Endothelial cell of umbilical vein (primary cell): ENCODE results near the gene HP1BP3. TPM values are rescaled to one million over a fixed set of nuclear protein-coding genes. Genes with fewer than 3 reads are reported as not detected.
A peak's percentile ranks its signal among the peaks of the same experiment; 100 is the strongest.

Experiments
- BruUV-seq: library from RNA; stranded (reverse); fragments of 400-500 nt; replicated peaks from 2 replicates; lab custom pipeline; 2021; lab: Mats Ljungman, UMichigan
- CTCF ChIA-PET: fragments of 300-600, 350-600 bp; sonication (Branson Sonifier 250); formaldehyde crosslinking; loops from one replicate; lab custom pipeline; 2021; ENCODE audit warnings: antibody characterized with exemption, inconsistent platforms; lab: Charles Lee
- POLR2A ChIA-PET: fragments of 300-600, 350-600 bp; sonication (Branson Sonifier 250); formaldehyde crosslinking; loops from one replicate; lab custom pipeline; 2021; ENCODE audit warnings: antibody characterized with exemption, inconsistent platforms; lab: Charles Lee
- DNase-seq: peaks from one replicate; pipeline ENCODE4 v3.0.0-alpha.2; 2011; ENCODE audit warnings: low read depth, low spot score
- FAIRE-seq: peaks from 2 replicates; lab custom pipeline; 2011; peaks lifted over from hg19 to GRCh38; lab: Jason Lieb, UNC
- H2AFZ ChIP-seq: 2 replicates; pipeline ENCODE4 v1.6.0; 2012; ENCODE audit warnings: low read depth, low read length, control low read depth, inconsistent platforms
- H3K27ac ChIP-seq: 2 replicates; pipeline ENCODE4 v1.5.1; 2011; ENCODE audit warnings: low read depth, mild to moderate bottlenecking, control low read depth, low read length, moderate library complexity; ENCODE audit not compliant: insufficient read depth
- H3K27me3 ChIP-seq, 2 experiments: 2 replicates each; pipeline versions ENCODE4 v1.6.0 to v1.6.1; 2011; ENCODE audit warnings: low read length in 2 of 2, mixed read lengths in 1 of 2; ENCODE audit not compliant: control insufficient read depth in 2 of 2, insufficient read depth in 2 of 2
- H3K36me3 ChIP-seq, 2 experiments: 2 replicates in 1 of 2; 3 replicates in 1 of 2; pipeline ENCODE4 v1.5.1; 2011; ENCODE audit warnings: low read length in 2 of 2, mild to moderate bottlenecking in 1 of 2, moderate library complexity in 1 of 2; ENCODE audit not compliant: control insufficient read depth in 2 of 2, insufficient read depth in 2 of 2; ENCODE audit errors: extremely low read depth in 1 of 2
- H3K4me1 ChIP-seq: 3 replicates; pipeline ENCODE4 v1.5.1; 2011; ENCODE audit warnings: mild to moderate bottlenecking, low read length; ENCODE audit not compliant: control insufficient read depth, insufficient read depth; ENCODE audit errors: extremely low read depth
- H3K4me2 ChIP-seq: 2 replicates; pipeline ENCODE4 v1.6.1; 2011; ENCODE audit warnings: low read length, control low read depth, mixed read lengths; ENCODE audit not compliant: insufficient read depth
- H3K4me3 ChIP-seq, 3 experiments: fragments of 200-600 bp in 1 of 3; sonication (generic), shearing (Covaris generic) in 1 of 3; replicated peaks in 1 of 3; 2 replicates each; pipeline ENCODE4 v1.5.1; 2011 to 2016; ENCODE audit warnings: control low read depth in 3 of 3, low read length in 3 of 3, mild to moderate bottlenecking in 2 of 3, inconsistent platforms in 1 of 3, low read depth in 1 of 3, moderate library complexity in 1 of 3; ENCODE audit not compliant: insufficient read depth in 1 of 3
- H3K79me2 ChIP-seq: 2 replicates; pipeline ENCODE4 v1.6.0; 2012; ENCODE audit warnings: low read length, inconsistent platforms; ENCODE audit not compliant: control insufficient read depth, insufficient read depth
- H3K9ac ChIP-seq: replicated peaks from 2 replicates; pipeline ENCODE3; 2011; ENCODE audit warnings: low read length, control low read depth; ENCODE audit not compliant: insufficient read depth; ENCODE audit errors: extremely low read depth
- H3K9me1 ChIP-seq: replicated peaks from 3 replicates; pipeline ENCODE4 v1.6.0; 2011; ENCODE audit warnings: mild to moderate bottlenecking, low read length; ENCODE audit not compliant: control insufficient read depth, insufficient read depth; ENCODE audit errors: extremely low read depth
- H3K9me3 ChIP-seq: replicated peaks from 2 replicates; pipeline ENCODE4 v1.5.1; 2012; ENCODE audit warnings: low read length, inconsistent platforms; ENCODE audit not compliant: control insufficient read depth, insufficient read depth
- H4K20me1 ChIP-seq: replicated peaks from 2 replicates; pipeline ENCODE3; 2011; ENCODE audit warnings: mild to moderate bottlenecking, low read length; ENCODE audit not compliant: control insufficient read depth, insufficient read depth; ENCODE audit errors: extremely low read depth
- FOS ChIP-seq: IDR thresholded peaks from 2 replicates; pipeline ENCODE4 v1.6.1; 2011; ENCODE audit warnings: mild to moderate bottlenecking, low read length, moderate library complexity, borderline replicate concordance; ENCODE audit not compliant: insufficient read depth
- GATA2 ChIP-seq: IDR thresholded peaks from 2 replicates; pipeline ENCODE4 v1.7.0; 2011; ENCODE audit warnings: low read depth, mild to moderate bottlenecking, moderate library complexity, mixed read lengths, low read length; ENCODE audit not compliant: insufficient read length, insufficient read depth
- JUN ChIP-seq: IDR thresholded peaks from 2 replicates; pipeline ENCODE4 v1.6.1; 2011; ENCODE audit warnings: borderline replicate concordance, low read depth; ENCODE audit not compliant: insufficient read length, insufficient read depth
- MAX ChIP-seq: IDR thresholded peaks from 2 replicates; pipeline ENCODE4 v1.6.1; 2011; ENCODE audit not compliant: insufficient read depth, insufficient read length
- MYC ChIP-seq: IDR thresholded peaks from one replicate; pipeline ENCODE4 v1.6.1; 2011; ENCODE audit warnings: mild to moderate bottlenecking, low read depth, low read length
- POLR2A ChIP-seq: IDR thresholded peaks from 2 replicates; pipeline ENCODE4 v1.6.1; 2012; ENCODE audit warnings: low read depth, mild to moderate bottlenecking, control low read depth, low read length
- POLR2AphosphoS5 ChIP-seq: IDR thresholded peaks from 2 replicates; pipeline ENCODE4 v1.6.1; 2012; ENCODE audit warnings: low read depth, mild to moderate bottlenecking, control low read depth, low read length, moderate library complexity; ENCODE audit not compliant: insufficient read depth
- dilution Hi-C: fragments of 300-500 bp; cut with MboI; formaldehyde crosslinking; loops from one replicate; pipeline ENCODE4 v1.15.0; 2019; ENCODE audit warnings: low sequenced_read_pairs; ENCODE audit not compliant: extremely low pct_ligation_motif_present
- intact Hi-C: fragments of 100-400 bp; cut with micrococcal nuclease; formaldehyde crosslinking; loops from one replicate; pipeline ENCODE4 v1.10.0; 2022
- polyA plus RNA-seq, 4 experiments: library from polyadenylated mRNA; depleted of rRNA in 3 of 4; stranded (reverse) in 3 of 4; unstranded in 1 of 4; fragments of >200 nt; gene quantifications; 2 replicates each; pipeline versions ENCODE4 v1.2.1 to v1.2.3, GENCODE V29; 2011 to 2012; ENCODE audit warnings: missing spikeins in 1 of 4
- total RNA-seq: library from RNA; stranded (reverse); gene quantifications from 2 replicates; pipeline ENCODE4 v1.2.3, GENCODE V29; 2021
- TF ChIP-seq, protein P1 (sequence below), 2 donors: IDR thresholded peaks; 1 replicate in 1 of 2; 2 replicates in 1 of 2; pipeline ENCODE4 v1.5.1; 2011; ENCODE audit warnings: low read length in 2 of 2, mild to moderate bottlenecking in 2 of 2, moderate library complexity in 2 of 2, control low read depth in 1 of 2, inconsistent platforms in 1 of 2, low read depth in 1 of 2; ENCODE audit not compliant: insufficient read depth in 1 of 2; ENCODE audit errors: extremely low read depth in 1 of 2

The HP1BP3 gene
- total and polyA plus RNA-seq, 2 donors (not counting 3 experiments of a cell fraction or from before 2014, with no cell fraction given): 87.2 to 231 TPM

- CTCF ChIA-PET: interaction anchor here (0.7 to 4.7 kb wide), 7 partner anchors 11 to 407 kb away, joined by 3 to 49 read pairs (median 4); no protein-coding TSS in a partner anchor
- dilution Hi-C loops: no loop called here
- peak overlapping the region; percentile 93 for H3K27ac ChIP-seq
- H3K4me3 ChIP-seq: peak overlapping the region; percentile 82 to 88 (median 83)
- peak; percentile 8 for FAIRE-seq
- H3K4me1 ChIP-seq: peaks cover 13% of the 10 kb centered on the region
- no TSS peak for BruUV-seq
- peak overlapping the region; percentile 95 for H3K9ac ChIP-seq
- H3K36me3 ChIP-seq: no peaks in the 10 kb centered on the region
- H3K4me2 ChIP-seq: peak overlapping the region; percentile 80
- TF ChIP-seq JUN (no peak), MYC (no peak), POLR2AphosphoS5 (no peak), GATA2 (no peak), POLR2A (no peak), MAX (no peak), FOS (no peak)
- TF ChIP-seq, protein P1, sequence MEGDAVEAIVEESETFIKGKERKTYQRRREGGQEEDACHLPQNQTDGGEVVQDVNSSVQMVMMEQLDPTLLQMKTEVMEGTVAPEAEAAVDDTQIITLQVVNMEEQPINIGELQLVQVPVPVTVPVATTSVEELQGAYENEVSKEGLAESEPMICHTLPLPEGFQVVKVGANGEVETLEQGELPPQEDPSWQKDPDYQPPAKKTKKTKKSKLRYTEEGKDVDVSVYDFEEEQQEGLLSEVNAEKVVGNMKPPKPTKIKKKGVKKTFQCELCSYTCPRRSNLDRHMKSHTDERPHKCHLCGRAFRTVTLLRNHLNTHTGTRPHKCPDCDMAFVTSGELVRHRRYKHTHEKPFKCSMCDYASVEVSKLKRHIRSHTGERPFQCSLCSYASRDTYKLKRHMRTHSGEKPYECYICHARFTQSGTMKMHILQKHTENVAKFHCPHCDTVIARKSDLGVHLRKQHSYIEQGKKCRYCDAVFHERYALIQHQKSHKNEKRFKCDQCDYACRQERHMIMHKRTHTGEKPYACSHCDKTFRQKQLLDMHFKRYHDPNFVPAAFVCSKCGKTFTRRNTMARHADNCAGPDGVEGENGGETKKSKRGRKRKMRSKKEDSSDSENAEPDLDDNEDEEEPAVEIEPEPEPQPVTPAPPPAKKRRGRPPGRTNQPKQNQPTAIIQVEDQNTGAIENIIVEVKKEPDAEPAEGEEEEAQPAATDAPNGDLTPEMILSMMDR (IDR thresholded peaks at IDR 0.05; ENCODE audit: extremely low read depth in 1 of 2, insufficient read depth in 1 of 2, low read depth in 1 of 2, low read length in 2 of 2): no peak
- H4K20me1 ChIP-seq: no peaks in the 10 kb centered on the region
- POLR2A ChIA-PET: interaction anchor here (0.7 kb wide), 1 partner anchor 37 kb away, joined by 4 read pairs; no protein-coding TSS in a partner anchor
- peak overlapping the region; percentile 64 for H2AFZ ChIP-seq
- H3K27me3 ChIP-seq: no peaks in the 10 kb centered on the region
- H3K9me1 ChIP-seq: no peaks in the 10 kb centered on the region
- peak; percentile 71 for DNase-seq
- peaks cover 34% of the 10 kb centered on the region for H3K79me2 ChIP-seq
- intact Hi-C loops: loop anchor here (5.0 kb wide), 2 partner anchors 91 to 389 kb away; partner anchors contain the start of gene EIF4G3
- no peaks in the 10 kb centered on the region for H3K9me3 ChIP-seq
Measured at GRCh38 chr1:20787840-20788795, 1.0 kb upstream of the HP1BP3 start.
